Measurements from ENCODE around the gene EHD4.

DNA sequence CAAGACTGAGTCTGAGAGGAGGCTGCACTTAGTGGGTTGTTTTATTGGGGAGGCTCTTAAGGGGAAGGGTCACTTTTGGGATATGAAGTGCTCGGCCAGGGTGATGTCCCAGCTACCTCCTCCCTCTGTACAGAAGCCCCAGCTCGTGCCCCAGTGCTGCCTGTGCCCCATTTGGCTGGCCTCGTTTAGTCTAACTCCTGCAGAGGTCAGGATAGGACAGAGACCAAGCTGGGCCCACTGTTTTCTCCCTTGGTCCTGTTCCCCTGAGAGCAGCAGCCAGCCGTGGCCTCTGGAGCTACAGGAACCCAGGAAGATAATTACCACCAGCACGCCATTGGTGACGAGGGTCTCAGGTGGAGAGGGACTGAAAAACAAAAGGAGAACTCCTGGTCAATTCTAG, 30.0 kb upstream of the EHD4 start:
- TF ChIP-seq, protein P1, sequence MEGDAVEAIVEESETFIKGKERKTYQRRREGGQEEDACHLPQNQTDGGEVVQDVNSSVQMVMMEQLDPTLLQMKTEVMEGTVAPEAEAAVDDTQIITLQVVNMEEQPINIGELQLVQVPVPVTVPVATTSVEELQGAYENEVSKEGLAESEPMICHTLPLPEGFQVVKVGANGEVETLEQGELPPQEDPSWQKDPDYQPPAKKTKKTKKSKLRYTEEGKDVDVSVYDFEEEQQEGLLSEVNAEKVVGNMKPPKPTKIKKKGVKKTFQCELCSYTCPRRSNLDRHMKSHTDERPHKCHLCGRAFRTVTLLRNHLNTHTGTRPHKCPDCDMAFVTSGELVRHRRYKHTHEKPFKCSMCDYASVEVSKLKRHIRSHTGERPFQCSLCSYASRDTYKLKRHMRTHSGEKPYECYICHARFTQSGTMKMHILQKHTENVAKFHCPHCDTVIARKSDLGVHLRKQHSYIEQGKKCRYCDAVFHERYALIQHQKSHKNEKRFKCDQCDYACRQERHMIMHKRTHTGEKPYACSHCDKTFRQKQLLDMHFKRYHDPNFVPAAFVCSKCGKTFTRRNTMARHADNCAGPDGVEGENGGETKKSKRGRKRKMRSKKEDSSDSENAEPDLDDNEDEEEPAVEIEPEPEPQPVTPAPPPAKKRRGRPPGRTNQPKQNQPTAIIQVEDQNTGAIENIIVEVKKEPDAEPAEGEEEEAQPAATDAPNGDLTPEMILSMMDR (conservative IDR thresholded peaks at IDR 0.05 in 1 of 2, IDR thresholded peaks at IDR 0.05 in 1 of 2; ENCODE audit: low read depth in 1 of 2, low read length in 2 of 2): no peak
- no peak for TF ChIP-seq EZH2 (IDR thresholded peaks at IDR 0.05; ENCODE audit: low read length, missing control alignments)

Data from fibroblast of lung (primary cell).